Thyroid gland (tissue), 4 donors: ENCODE data around the gene KLK15. TPM values are rescaled to one million over a fixed set of nuclear protein-coding genes. Genes with fewer than 3 reads are reported as not detected.
A peak's percentile ranks its signal among the peaks of the same experiment; 100 is the strongest.

Source experiments
- DNase-seq, 2 donors: peaks; one replicate each; pipeline ENCODE4 v3.0.0-alpha.2; 2019
- H3K27ac ChIP-seq, 3 donors: fragments of 200-600 bp; sonication (generic); 1 replicate in 2 of 3; 2 replicates in 1 of 3; pipeline ENCODE4 v1.5.1; 2016 to 2019; ENCODE audit warnings: mild to moderate bottlenecking in 1 of 3, moderate library complexity in 1 of 3
- H3K27me3 ChIP-seq: fragments of 200-600 bp; sonication (generic); one replicate; pipeline ENCODE4 v1.5.1; 2019
- H3K36me3 ChIP-seq, 2 donors: fragments of 200-600 bp; sonication (generic); one replicate each; pipeline ENCODE4 v1.5.1; 2016 to 2019
- H3K4me1 ChIP-seq, 2 donors: fragments of 200-600 bp; sonication (generic); one replicate each; pipeline ENCODE4 v1.5.1; 2017 to 2019
- H3K4me3 ChIP-seq, 3 donors: fragments of 200-600 bp; sonication (generic); replicated peaks in 1 of 3; 1 replicate in 2 of 3; 2 replicates in 1 of 3; pipeline ENCODE4 v1.5.1; 2016; ENCODE audit warnings: mild to moderate bottlenecking in 1 of 3
- H3K9me3 ChIP-seq: fragments of 200-600 bp; sonication (generic); one replicate; pipeline ENCODE4 v1.5.1; 2017
- CTCF ChIP-seq, 6 experiments: fragments of 200-600 bp in 3 of 6; fragments of 450-650 bp in 3 of 6; sonication (generic) in 3 of 6; IDR thresholded peaks; one replicate each; pipeline ENCODE4 v1.5.1; 2016 to 2019; ENCODE audit warnings: antibody characterized with exemption in 6 of 6, mild to moderate bottlenecking in 2 of 6, inconsistent platforms in 1 of 6, moderate library complexity in 1 of 6
- POLR2A ChIP-seq, 2 donors: fragments of 450-650 bp; IDR thresholded peaks; one replicate each; pipeline ENCODE4 v1.6.1; 2017; ENCODE audit warnings: antibody characterized with exemption in 2 of 2, mild to moderate bottlenecking in 2 of 2, moderate library complexity in 1 of 2
- WGBS, 2 donors: methylation state at CpG; one replicate each; pipeline ENCODE4 v1.1.5; 2017; 5-methylcytosine and 5-hydroxymethylcytosine counted together
- intact Hi-C: fragments of 100-400 bp; cut with DNase I; formaldehyde crosslinking; loops from one replicate; pipeline ENCODE4 v1.15.1; 2023
- total RNA-seq, 4 donors: library from RNA; depleted of rRNA; stranded (reverse); fragments of >200 nt; gene quantifications; one replicate each; pipeline ENCODE4 v1.2.3, GENCODE V29; 2016

Gene KLK15
- total RNA-seq, 4 donors from 2014 or later = 0.81 to 2.8 (median 1.8) TPM; not detected in 1

GRCh38 chr19:50796634-50797428 lies 36.5 kb downstream of the KLK15 start:
- no peaks in the 10 kb centered on the region for H3K9me3 ChIP-seq
- TF ChIP-seq CTCF (IDR thresholded peaks at IDR 0.05) (no peak), POLR2A (IDR thresholded peaks at IDR 0.05) (no peak)
- peaks cover 21 to 26% of the 10 kb centered on the region in 2 donors for H3K36me3 ChIP-seq
- no peak overlapping the region for H3K4me3 ChIP-seq
- intact Hi-C loops = loop anchor here (5.0 kb wide), 1 partner anchor 125 kb away; no protein-coding TSS in a partner anchor
- no peak overlapping the region for H3K27ac ChIP-seq
- no peaks in the 10 kb centered on the region for H3K27me3 ChIP-seq
- 80 to 98% methylated on average over 1 to 4 of the region's 8 CpGs for WGBS, 2 donors
- DNase-seq = no peak
- peaks cover 0 to 4% of the 10 kb centered on the region in 2 donors for H3K4me1 ChIP-seq

GRCh38 chr19:50796128-50796633 lies 37.2 kb downstream of the KLK15 start:
- 78 to 100% methylated on average over 5 of the region's 9 CpGs for WGBS, 2 donors
- H3K9me3 ChIP-seq = no peaks in the 10 kb centered on the region
- peaks cover 18 to 22% of the 10 kb centered on the region in 2 donors for H3K36me3 ChIP-seq
- H3K27ac ChIP-seq = no peak overlapping the region
- intact Hi-C loops = loop anchor here (5.0 kb wide), 1 partner anchor 126 kb away; no protein-coding TSS in a partner anchor
- no peak for DNase-seq
- H3K27me3 ChIP-seq = no peaks in the 10 kb centered on the region
- H3K4me1 ChIP-seq = peaks cover 0 to 4% of the 10 kb centered on the region in 2 donors
- no peak for TF ChIP-seq CTCF (IDR thresholded peaks at IDR 0.05)
- TF ChIP-seq POLR2A (IDR thresholded peaks at IDR 0.05) = no peak
- no peak overlapping the region for H3K4me3 ChIP-seq

GRCh38 chr19:50795664-50796073 lies 37.7 kb downstream of the KLK15 start:
- H3K27ac ChIP-seq = no peak overlapping the region
- 93 to 98% methylated on average over 4 of the region's 4 CpGs for WGBS, 2 donors
- no peaks in the 10 kb centered on the region for H3K9me3 ChIP-seq
- no peak for DNase-seq
- peaks cover 0 to 4% of the 10 kb centered on the region in 2 donors for H3K4me1 ChIP-seq
- H3K27me3 ChIP-seq = no peaks in the 10 kb centered on the region
- peaks cover 14 to 18% of the 10 kb centered on the region in 2 donors for H3K36me3 ChIP-seq
- H3K4me3 ChIP-seq = no peak overlapping the region
- no peak for TF ChIP-seq POLR2A (IDR thresholded peaks at IDR 0.05)
- TF ChIP-seq CTCF (IDR thresholded peaks at IDR 0.05) = no peak
- intact Hi-C loops = loop anchor here (5.0 kb wide), 1 partner anchor 127 kb away; no protein-coding TSS in a partner anchor

- Histone ChIP-seq H3K27ac (no peak overlapping the region), H3K36me3 (peaks cover 14 to 18% of the 10 kb centered on the region in 2 donors), H3K4me1 (peaks cover 0 to 4% of the 10 kb centered on the region in 2 donors), H3K9me3 (no peaks in the 10 kb centered on the region), H3K27me3 (no peaks in the 10 kb centered on the region), H3K4me3 (no peak overlapping the region)
- WGBS, 2 donors = 47 to 66% methylated on average over 13 to 18 of the region's 18 CpGs
- intact Hi-C loops = loop anchor here (5.0 kb wide), 1 partner anchor 127 kb away; no protein-coding TSS in a partner anchor
- peak in 1 of 2 donors; percentile 10 for DNase-seq
- no peak for TF ChIP-seq CTCF (IDR thresholded peaks at IDR 0.05)
- no peak for TF ChIP-seq POLR2A (IDR thresholded peaks at IDR 0.05)
These were observed 38.3 kb downstream of the KLK15 start for GRCh38 chr19:50794876-50795663.
